GM12878 (cell line): Measurements from ENCODE around the gene C16orf90.

Experiments
- CHD4 ChIP-seq: fragments of 200-600 bp; sonication (generic); IDR thresholded peaks from 2 replicates; pipeline ENCODE4 v1.6.1; 2016; ENCODE audit warnings: mild to moderate bottlenecking
- CTCF ChIP-seq, 3 experiments: IDR thresholded peaks in 2 of 3; conservative IDR thresholded peaks in 1 of 3; 2 replicates each; pipeline ENCODE4 v1.5.1; 2011; ENCODE audit warnings: low read depth in 3 of 3, low read length in 3 of 3, mild to moderate bottlenecking in 3 of 3, control low read depth in 2 of 3, moderate library complexity in 2 of 3, inconsistent platforms in 1 of 3, mixed read lengths in 1 of 3; ENCODE audit not compliant: control insufficient read depth in 2 of 3, insufficient read depth in 1 of 3; ENCODE audit errors: extremely low read depth in 1 of 3
- EGR1 ChIP-seq, 2 experiments: IDR thresholded peaks; 1 replicate in 1 of 2; 2 replicates in 1 of 2; pipeline ENCODE4 v1.6.1; 2011 to 2012; ENCODE audit warnings: low read depth in 2 of 2, low read length in 2 of 2, borderline replicate concordance in 1 of 2, mild to moderate bottlenecking in 1 of 2, moderate library complexity in 1 of 2
- ELK1 ChIP-seq: IDR thresholded peaks from 2 replicates; pipeline ENCODE4 v1.6.1; 2012; ENCODE audit warnings: low read depth, low read length, improper control_type of control experiment
- EP300 ChIP-seq, 2 experiments: fragments of 150-350 bp in 1 of 2; IDR thresholded peaks; 2 replicates each; pipeline ENCODE4 v1.6.1; 2011 to 2012; ENCODE audit warnings: low read depth in 2 of 2, low read length in 2 of 2, borderline replicate concordance in 1 of 2, improper control_type of control experiment in 1 of 2, inconsistent platforms in 1 of 2; ENCODE audit not compliant: control insufficient read depth in 1 of 2
- FOS ChIP-seq: IDR thresholded peaks from 3 replicates; pipeline ENCODE4 v1.6.1; 2011; ENCODE audit warnings: borderline replicate concordance; ENCODE audit not compliant: insufficient read length; ENCODE audit errors: extremely low read depth
- IKZF1 ChIP-seq: fragments of 450-650 bp; conservative IDR thresholded peaks from 2 replicates; pipeline ENCODE4 v1.6.1; 2017; ENCODE audit warnings: antibody characterized with exemption, mild to moderate bottlenecking
- NR2C2 ChIP-seq: IDR thresholded peaks from 2 replicates; pipeline ENCODE4 v1.6.1; 2011; ENCODE audit warnings: borderline replicate concordance, low read depth; ENCODE audit not compliant: control insufficient read depth, insufficient read length
- NR2F1 ChIP-seq: fragments of 450-650 bp; conservative IDR thresholded peaks from 2 replicates; pipeline ENCODE4 v1.6.1; 2017; ENCODE audit warnings: mild to moderate bottlenecking
- POLR2AphosphoS5 ChIP-seq: IDR thresholded peaks from 2 replicates; pipeline ENCODE4 v1.6.1; 2011; ENCODE audit warnings: mild to moderate bottlenecking, low read length, inconsistent platforms
- RAD21 ChIP-seq: IDR thresholded peaks from 2 replicates; pipeline ENCODE4 v1.6.1; 2011; ENCODE audit warnings: mild to moderate bottlenecking, low read depth, low read length, moderate library complexity; ENCODE audit not compliant: insufficient read depth
- RFX5 ChIP-seq: IDR thresholded peaks from 2 replicates; pipeline ENCODE4 v1.6.1; 2011; ENCODE audit warnings: low read depth, low read length, improper control_type of control experiment
- SMARCA5 ChIP-seq: fragments of 450-650 bp; IDR thresholded peaks from 2 replicates; pipeline ENCODE4 v1.6.1; 2017; ENCODE audit warnings: mild to moderate bottlenecking
- TCF12 ChIP-seq: IDR thresholded peaks from 2 replicates; pipeline ENCODE4 v1.6.1; 2011; ENCODE audit warnings: low read depth, mild to moderate bottlenecking, low read length

GRCh38 chr16:3461151-3461550 is 34.1 kb downstream of the C16orf90 start:
- TF ChIP-seq EGR1 (IDR thresholded peaks at IDR 0.05; ENCODE audit: borderline replicate concordance in 1 of 2, low read depth in 2 of 2, low read length in 2 of 2) (no peak), EP300 (IDR thresholded peaks at IDR 0.05; ENCODE audit: borderline replicate concordance in 1 of 2, control insufficient read depth in 1 of 2, low read depth in 2 of 2, low read length in 2 of 2) (no peak), SMARCA5 (no peak), CTCF (IDR thresholded peaks at IDR 0.05 in 2 of 3, conservative IDR thresholded peaks at IDR 0.05 in 1 of 3; ENCODE audit: control insufficient read depth in 2 of 3, extremely low read depth in 1 of 3, insufficient read depth in 1 of 3, low read depth in 3 of 3, low read length in 3 of 3) (peak; percentile 29 to 60 (median 46)), ELK1 (no peak), IKZF1 (no peak), POLR2AphosphoS5 (no peak), RAD21 (peak; percentile 33; the same call in 1 of the 2 replicates), RFX5 (no peak), CHD4 (no peak), NR2C2 (no peak), TCF12 (no peak), FOS (no peak), NR2F1 (no peak)
